SU-DHL-6 (cell line): Measurements from ENCODE around the gene FGA.

Experiments used
- H2AFZ ChIP-seq: fragments of 200-600 bp; sonication (generic); 2 replicates; pipeline ENCODE4 v1.6.1; 2014; ENCODE audit warnings: low read depth, mild to moderate bottlenecking, moderate library complexity, mixed read lengths, antibody characterized with exemption, low read length; ENCODE audit not compliant: severe bottlenecking
- H3F3A ChIP-seq: fragments of 200-600 bp; shearing (Covaris generic); 2 replicates; pipeline ENCODE4 v1.6.0; 2016; ENCODE audit warnings: antibody characterized with exemption, mild to moderate bottlenecking; ENCODE audit not compliant: insufficient read depth
- H3K27ac ChIP-seq: fragments of 200-600 bp; sonication (generic); 2 replicates; pipeline ENCODE4 v1.5.1; 2016; ENCODE audit warnings: low read depth, mild to moderate bottlenecking, low read length, moderate library complexity, mixed read lengths
- H3K27me3 ChIP-seq: fragments of 200-600 bp; sonication (generic), shearing (Covaris generic); 2 replicates; pipeline ENCODE4 v1.6.0; 2014; ENCODE audit warnings: mild to moderate bottlenecking, low read length
- H3K36me3 ChIP-seq: fragments of 200-600 bp; sonication (generic); 2 replicates; pipeline ENCODE4 v1.6.1; 2014; ENCODE audit warnings: mild to moderate bottlenecking, low read length, mixed read lengths
- H3K4me2 ChIP-seq: fragments of 300-600, 200-600 bp; shearing (Covaris generic), sonication (generic); 2 replicates; pipeline ENCODE4 v1.6.0; 2014; ENCODE audit warnings: low read length, low read depth, mild to moderate bottlenecking; ENCODE audit not compliant: poor library complexity, severe bottlenecking
- H3K4me3 ChIP-seq: fragments of 200-600 bp; sonication (generic); 2 replicates; pipeline ENCODE4 v1.5.1; 2014; ENCODE audit warnings: antibody characterized with exemption, low read length, mild to moderate bottlenecking, mixed read lengths; ENCODE audit not compliant: insufficient read depth, poor library complexity, severe bottlenecking
- H3K79me2 ChIP-seq: fragments of 200-600 bp; sonication (generic); 2 replicates; pipeline ENCODE4 v1.6.1; 2014; ENCODE audit warnings: mild to moderate bottlenecking, low read length, moderate library complexity; ENCODE audit not compliant: insufficient read depth
- H3K9ac ChIP-seq: fragments of 200-600 bp; sonication (generic); 2 replicates; pipeline ENCODE4 v1.7.0; 2014; ENCODE audit warnings: mild to moderate bottlenecking, low read length
- H3K9me2 ChIP-seq: fragments of 200-600 bp; sonication (generic); replicated peaks from 2 replicates; pipeline ENCODE4 v1.6.1; 2014; ENCODE audit warnings: low read length; ENCODE audit not compliant: insufficient read depth
- H3K9me3 ChIP-seq: fragments of 200-600 bp; sonication (generic); 2 replicates; pipeline ENCODE4 v1.6.1; 2014; ENCODE audit warnings: low read length, mixed read lengths; ENCODE audit not compliant: insufficient read depth
- H4K20me1 ChIP-seq: fragments of 200-600 bp; sonication (generic); 2 replicates; pipeline ENCODE4 v1.6.1; 2014; ENCODE audit warnings: low read depth, mild to moderate bottlenecking, antibody characterized with exemption, low read length, moderate library complexity, mixed read lengths
- CTCF ChIP-seq: fragments of 200-600 bp; sonication (generic); IDR thresholded peaks from one replicate; pipeline ENCODE4 v1.5.1; 2017; ENCODE audit warnings: antibody characterized with exemption, mild to moderate bottlenecking, low read length, moderate library complexity; ENCODE audit not compliant: insufficient read depth, poor library complexity, severe bottlenecking
- EZH2phosphoT487 ChIP-seq: fragments of 200-600 bp; sonication (generic), shearing (Covaris generic); conservative IDR thresholded peaks from 2 replicates; pipeline ENCODE4 v1.6.1; 2018; ENCODE audit warnings: mild to moderate bottlenecking, antibody characterized with exemption, low read length, moderate library complexity, mixed read lengths

FGA gene

GRCh38 chr4:154616287-154616686 lies 25.7 kb upstream of the FGA start:
- Histone ChIP-seq H3K9me3 (no peaks in the 10 kb centered on the region), H3K79me2 (no peaks in the 10 kb centered on the region), H3K27me3 (no peaks in the 10 kb centered on the region), H3K9me2 (no peaks in the 10 kb centered on the region), H2AFZ (no peak overlapping the region), H3K27ac (no peak overlapping the region), H4K20me1 (no peaks in the 10 kb centered on the region), H3K4me2 (no peak overlapping the region), H3K9ac (no peak overlapping the region), H3K36me3 (no peaks in the 10 kb centered on the region), H3K4me3 (no peak overlapping the region), H3F3A (no peaks in the 10 kb centered on the region)
- TF ChIP-seq CTCF (no peak), EZH2phosphoT487 (no peak)

- H3K9ac ChIP-seq, result no peak overlapping the region
- no peaks in the 10 kb centered on the region for H3K9me2 ChIP-seq
- no peak overlapping the region for H3K4me3 ChIP-seq
- no peaks in the 10 kb centered on the region for H3K36me3 ChIP-seq
- H3K4me2 ChIP-seq, result no peak overlapping the region
- TF ChIP-seq CTCF (no peak), EZH2phosphoT487 (no peak)
- H3K27me3 ChIP-seq, result no peaks in the 10 kb centered on the region
- no peaks in the 10 kb centered on the region for H3K79me2 ChIP-seq
- no peak overlapping the region for H3K27ac ChIP-seq
- no peaks in the 10 kb centered on the region for H3F3A ChIP-seq
- H2AFZ ChIP-seq, result no peak overlapping the region
- H4K20me1 ChIP-seq, result no peaks in the 10 kb centered on the region
- H3K9me3 ChIP-seq, result no peaks in the 10 kb centered on the region
Measured at GRCh38 chr4:154615211-154615610, 24.7 kb upstream of the FGA start.

GRCh38 chr4:154614306-154614705 lies 23.8 kb upstream of the FGA start:
- Histone ChIP-seq H3K4me3 (no peak overlapping the region), H3K9me3 (no peaks in the 10 kb centered on the region), H3K4me2 (no peak overlapping the region), H3F3A (no peaks in the 10 kb centered on the region), H3K27me3 (no peaks in the 10 kb centered on the region), H4K20me1 (no peaks in the 10 kb centered on the region), H3K9me2 (no peaks in the 10 kb centered on the region), H3K79me2 (no peaks in the 10 kb centered on the region), H3K9ac (no peak overlapping the region), H3K27ac (no peak overlapping the region), H2AFZ (no peak overlapping the region), H3K36me3 (no peaks in the 10 kb centered on the region)
- TF ChIP-seq EZH2phosphoT487 (no peak), CTCF (no peak)
